Liver (tissue), 9 donors: ENCODE results near the gene TLE2. TPM values are rescaled to one million over a fixed set of nuclear protein-coding genes. Genes with fewer than 3 reads are reported as not detected.
"Not testable (repeated sequence)": the region's sequence is repeated elsewhere in the genome, so short reads cannot be mapped to it uniquely, and the experiment has no call there.

Source experiments
- DNase-seq: peaks from one replicate; pipeline ENCODE4 v3.0.0-alpha.2; 2017; ENCODE audit warnings: low spot score
- H3K27ac ChIP-seq, 2 donors: one replicate each; pipeline ENCODE4 v1.7.0; 2013; ENCODE audit warnings: inconsistent platforms in 2 of 2, low read length in 2 of 2, control low read depth in 1 of 2, low read depth in 1 of 2, mild to moderate bottlenecking in 1 of 2
- H3K27me3 ChIP-seq, 4 donors: one replicate each; pipeline versions ENCODE4 v1.6.1 to v1.7.0; 2013; ENCODE audit warnings: low read length in 3 of 4, inconsistent platforms in 1 of 4, mild to moderate bottlenecking in 1 of 4, moderate library complexity in 1 of 4; ENCODE audit not compliant: control insufficient read depth in 4 of 4, insufficient read depth in 4 of 4
- H3K36me3 ChIP-seq, 4 donors: one replicate each; pipeline versions ENCODE4 v1.6.1 to v1.7.0; 2013; ENCODE audit warnings: low read length in 3 of 4, mild to moderate bottlenecking in 3 of 4, low read depth in 1 of 4, moderate library complexity in 1 of 4; ENCODE audit not compliant: control insufficient read depth in 4 of 4, insufficient read depth in 3 of 4
- H3K4me1 ChIP-seq, 4 donors: one replicate each; pipeline versions ENCODE4 v1.6.1 to v1.7.0; 2013; ENCODE audit warnings: low read length in 3 of 4, mild to moderate bottlenecking in 3 of 4, moderate library complexity in 1 of 4; ENCODE audit not compliant: control insufficient read depth in 4 of 4, insufficient read depth in 4 of 4
- H3K4me3 ChIP-seq, 3 donors: one replicate each; pipeline versions ENCODE4 v1.6.1 to v1.7.0; 2013; ENCODE audit warnings: low read length in 3 of 3, control low read depth in 1 of 3, low read depth in 1 of 3, mild to moderate bottlenecking in 1 of 3
- H3K9ac ChIP-seq, 2 donors: one replicate each; pipeline ENCODE4 v1.7.0; 2013; ENCODE audit warnings: low read length in 2 of 2, mild to moderate bottlenecking in 2 of 2, moderate library complexity in 2 of 2, control low read depth in 1 of 2, low read depth in 1 of 2
- H3K9me3 ChIP-seq, 4 donors: one replicate each; pipeline versions ENCODE4 v1.6.1 to v1.7.0; 2013; ENCODE audit warnings: low read length in 3 of 4; ENCODE audit not compliant: control insufficient read depth in 4 of 4
- FOXA1 ChIP-seq: IDR thresholded peaks from 2 replicates; pipeline ENCODE4 v1.6.1; 2016; ENCODE audit warnings: antibody characterized with exemption
- HNF4A ChIP-seq, 2 donors: conservative IDR thresholded peaks; 2 replicates each; pipeline ENCODE4 v1.6.1; 2016; ENCODE audit warnings: antibody characterized with exemption in 2 of 2, mild to moderate bottlenecking in 2 of 2
- HNF4G ChIP-seq: IDR thresholded peaks from 2 replicates; pipeline ENCODE4 v1.6.1; 2016; ENCODE audit warnings: antibody characterized with exemption
- JUND ChIP-seq, 2 donors: IDR thresholded peaks; 2 replicates each; pipeline ENCODE4 v1.6.1; 2016; ENCODE audit warnings: antibody characterized with exemption in 2 of 2
- NR2F2 ChIP-seq: IDR thresholded peaks from 2 replicates; pipeline ENCODE4 v1.6.1; 2016; ENCODE audit warnings: antibody characterized with exemption
- RAD21 ChIP-seq, 2 donors: IDR thresholded peaks; 2 replicates each; pipeline ENCODE4 v1.6.1; 2016; ENCODE audit warnings: antibody characterized with exemption in 2 of 2, mild to moderate bottlenecking in 2 of 2
- RXRA ChIP-seq, 2 donors: IDR thresholded peaks; 2 replicates each; pipeline ENCODE4 v1.6.1; 2017 to 2018; ENCODE audit warnings: antibody characterized with exemption in 2 of 2, mild to moderate bottlenecking in 1 of 2
- TAF1 ChIP-seq: conservative IDR thresholded peaks from 2 replicates; pipeline ENCODE4 v1.6.1; 2016; ENCODE audit warnings: antibody characterized with exemption, mild to moderate bottlenecking
- YY1 ChIP-seq: IDR thresholded peaks from 2 replicates; pipeline ENCODE4 v1.6.1; 2016; ENCODE audit warnings: antibody characterized with exemption, mild to moderate bottlenecking
- WGBS: extraction: QIAGEN DNeasy Blood & Tissue Kit; methylation state at CpG from one replicate; pipeline ENCODE4 v1.1.7; 2013; 5-methylcytosine and 5-hydroxymethylcytosine counted together
- polyA plus RNA-seq, 2 donors: library from polyadenylated mRNA; stranded (reverse) in 1 of 2; unstranded in 1 of 2; fragments of 200-250 nt in 1 of 2; fragments of >200 nt in 1 of 2; fragmentation: Nextera tagmentation in 1 of 2; extraction: Ambion mirVana in 1 of 2; gene quantifications; one replicate each; pipeline versions ENCODE4 v1.2.1 to v1.2.3, GENCODE V29; 2013 to 2015
- total RNA-seq, 2 donors: library from RNA; depleted of rRNA; stranded (reverse); fragments of >200 nt; gene quantifications; one replicate each; pipeline ENCODE4 v1.2.3, GENCODE V29; 2014
- TF ChIP-seq, protein P1 (sequence below): IDR thresholded peaks from 2 replicates; pipeline ENCODE4 v1.6.1; 2016; ENCODE audit warnings: antibody characterized with exemption
- TF ChIP-seq, protein P2 (sequence below): fragments of 150-350 bp; IDR thresholded peaks from 2 replicates; pipeline ENCODE4 v1.5.1; 2017; ENCODE audit warnings: improper control_type of control experiment, low read depth, low read length; ENCODE audit not compliant: missing input control
- TF ChIP-seq, protein P3 (sequence below): IDR thresholded peaks from 2 replicates; pipeline ENCODE4 v1.6.1; 2016; ENCODE audit warnings: antibody characterized with exemption, mild to moderate bottlenecking
- TF ChIP-seq, protein P4 (sequence below): IDR thresholded peaks from 2 replicates; pipeline ENCODE4 v1.6.1; 2016; ENCODE audit warnings: antibody characterized with exemption
- donor health status: healthy.
- donor health status: healthy.
- donor health status: healthy.
- donor health status: healthy.
- donor health status: healthy.

The TLE2 gene
- total and polyA plus RNA-seq, 4 donors, result 3.6 to 9.3 (median 5.8) TPM

DNA sequence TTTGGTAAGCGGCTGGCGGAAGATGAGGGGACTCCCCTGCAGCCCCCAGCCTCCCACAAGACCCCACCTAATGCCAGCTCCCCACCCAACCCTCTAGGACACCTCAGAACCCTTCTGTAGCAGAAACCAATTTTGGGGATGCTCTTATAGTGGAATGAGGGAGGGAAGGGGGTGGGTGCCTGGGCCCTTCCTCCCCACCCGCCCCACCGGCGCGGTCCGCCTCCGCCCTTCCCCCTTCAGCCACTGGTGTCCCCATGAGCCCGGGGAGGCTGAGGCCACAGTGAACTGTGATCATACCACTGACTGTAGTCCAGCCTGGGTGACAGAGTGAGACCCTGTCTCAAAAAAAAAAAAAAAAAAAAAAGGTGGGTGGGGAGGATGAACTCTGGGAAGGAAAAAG, 35.5 kb downstream of the TLE2 start:
- Histone ChIP-seq H3K9me3 (no peaks in the 10 kb centered on the region), H3K4me3 (no peak overlapping the region), H3K27me3 (no peaks in the 10 kb centered on the region), H3K9ac (no peak overlapping the region), H3K4me1 (no peaks in the 10 kb centered on the region), H3K36me3 (peaks cover 0 to 4% (median under 1%) of the 10 kb centered on the region in 4 donors), H3K27ac (no peak overlapping the region)
- no peak for DNase-seq
- WGBS, result 68% methylated on average over 9 of the region's 9 CpGs
- TF ChIP-seq, protein P1, sequence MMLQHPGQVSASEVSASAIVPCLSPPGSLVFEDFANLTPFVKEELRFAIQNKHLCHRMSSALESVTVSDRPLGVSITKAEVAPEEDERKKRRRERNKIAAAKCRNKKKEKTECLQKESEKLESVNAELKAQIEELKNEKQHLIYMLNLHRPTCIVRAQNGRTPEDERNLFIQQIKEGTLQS, result no peak
- TF ChIP-seq JUND (IDR thresholded peaks at IDR 0.05), result no peak
- no peak for TF ChIP-seq HNF4A (conservative IDR thresholded peaks at IDR 0.05)
- TF ChIP-seq, protein P2, sequence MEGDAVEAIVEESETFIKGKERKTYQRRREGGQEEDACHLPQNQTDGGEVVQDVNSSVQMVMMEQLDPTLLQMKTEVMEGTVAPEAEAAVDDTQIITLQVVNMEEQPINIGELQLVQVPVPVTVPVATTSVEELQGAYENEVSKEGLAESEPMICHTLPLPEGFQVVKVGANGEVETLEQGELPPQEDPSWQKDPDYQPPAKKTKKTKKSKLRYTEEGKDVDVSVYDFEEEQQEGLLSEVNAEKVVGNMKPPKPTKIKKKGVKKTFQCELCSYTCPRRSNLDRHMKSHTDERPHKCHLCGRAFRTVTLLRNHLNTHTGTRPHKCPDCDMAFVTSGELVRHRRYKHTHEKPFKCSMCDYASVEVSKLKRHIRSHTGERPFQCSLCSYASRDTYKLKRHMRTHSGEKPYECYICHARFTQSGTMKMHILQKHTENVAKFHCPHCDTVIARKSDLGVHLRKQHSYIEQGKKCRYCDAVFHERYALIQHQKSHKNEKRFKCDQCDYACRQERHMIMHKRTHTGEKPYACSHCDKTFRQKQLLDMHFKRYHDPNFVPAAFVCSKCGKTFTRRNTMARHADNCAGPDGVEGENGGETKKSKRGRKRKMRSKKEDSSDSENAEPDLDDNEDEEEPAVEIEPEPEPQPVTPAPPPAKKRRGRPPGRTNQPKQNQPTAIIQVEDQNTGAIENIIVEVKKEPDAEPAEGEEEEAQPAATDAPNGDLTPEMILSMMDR, result no peak
- no peak for TF ChIP-seq NR2F2
- TF ChIP-seq, protein P3, sequence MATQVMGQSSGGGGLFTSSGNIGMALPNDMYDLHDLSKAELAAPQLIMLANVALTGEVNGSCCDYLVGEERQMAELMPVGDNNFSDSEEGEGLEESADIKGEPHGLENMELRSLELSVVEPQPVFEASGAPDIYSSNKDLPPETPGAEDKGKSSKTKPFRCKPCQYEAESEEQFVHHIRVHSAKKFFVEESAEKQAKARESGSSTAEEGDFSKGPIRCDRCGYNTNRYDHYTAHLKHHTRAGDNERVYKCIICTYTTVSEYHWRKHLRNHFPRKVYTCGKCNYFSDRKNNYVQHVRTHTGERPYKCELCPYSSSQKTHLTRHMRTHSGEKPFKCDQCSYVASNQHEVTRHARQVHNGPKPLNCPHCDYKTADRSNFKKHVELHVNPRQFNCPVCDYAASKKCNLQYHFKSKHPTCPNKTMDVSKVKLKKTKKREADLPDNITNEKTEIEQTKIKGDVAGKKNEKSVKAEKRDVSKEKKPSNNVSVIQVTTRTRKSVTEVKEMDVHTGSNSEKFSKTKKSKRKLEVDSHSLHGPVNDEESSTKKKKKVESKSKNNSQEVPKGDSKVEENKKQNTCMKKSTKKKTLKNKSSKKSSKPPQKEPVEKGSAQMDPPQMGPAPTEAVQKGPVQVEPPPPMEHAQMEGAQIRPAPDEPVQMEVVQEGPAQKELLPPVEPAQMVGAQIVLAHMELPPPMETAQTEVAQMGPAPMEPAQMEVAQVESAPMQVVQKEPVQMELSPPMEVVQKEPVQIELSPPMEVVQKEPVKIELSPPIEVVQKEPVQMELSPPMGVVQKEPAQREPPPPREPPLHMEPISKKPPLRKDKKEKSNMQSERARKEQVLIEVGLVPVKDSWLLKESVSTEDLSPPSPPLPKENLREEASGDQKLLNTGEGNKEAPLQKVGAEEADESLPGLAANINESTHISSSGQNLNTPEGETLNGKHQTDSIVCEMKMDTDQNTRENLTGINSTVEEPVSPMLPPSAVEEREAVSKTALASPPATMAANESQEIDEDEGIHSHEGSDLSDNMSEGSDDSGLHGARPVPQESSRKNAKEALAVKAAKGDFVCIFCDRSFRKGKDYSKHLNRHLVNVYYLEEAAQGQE, result no peak
- TF ChIP-seq RAD21 (IDR thresholded peaks at IDR 0.05), result no peak
- no peak for TF ChIP-seq FOXA1
- no peak for TF ChIP-seq HNF4G
- no peak for TF ChIP-seq TAF1
- TF ChIP-seq RXRA (IDR thresholded peaks at IDR 0.05), result no peak
- TF ChIP-seq, protein P4, sequence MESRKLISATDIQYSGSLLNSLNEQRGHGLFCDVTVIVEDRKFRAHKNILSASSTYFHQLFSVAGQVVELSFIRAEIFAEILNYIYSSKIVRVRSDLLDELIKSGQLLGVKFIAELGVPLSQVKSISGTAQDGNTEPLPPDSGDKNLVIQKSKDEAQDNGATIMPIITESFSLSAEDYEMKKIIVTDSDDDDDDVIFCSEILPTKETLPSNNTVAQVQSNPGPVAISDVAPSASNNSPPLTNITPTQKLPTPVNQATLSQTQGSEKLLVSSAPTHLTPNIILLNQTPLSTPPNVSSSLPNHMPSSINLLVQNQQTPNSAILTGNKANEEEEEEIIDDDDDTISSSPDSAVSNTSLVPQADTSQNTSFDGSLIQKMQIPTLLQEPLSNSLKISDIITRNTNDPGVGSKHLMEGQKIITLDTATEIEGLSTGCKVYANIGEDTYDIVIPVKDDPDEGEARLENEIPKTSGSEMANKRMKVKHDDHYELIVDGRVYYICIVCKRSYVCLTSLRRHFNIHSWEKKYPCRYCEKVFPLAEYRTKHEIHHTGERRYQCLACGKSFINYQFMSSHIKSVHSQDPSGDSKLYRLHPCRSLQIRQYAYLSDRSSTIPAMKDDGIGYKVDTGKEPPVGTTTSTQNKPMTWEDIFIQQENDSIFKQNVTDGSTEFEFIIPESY, result no peak
- no peak for TF ChIP-seq YY1

DNA sequence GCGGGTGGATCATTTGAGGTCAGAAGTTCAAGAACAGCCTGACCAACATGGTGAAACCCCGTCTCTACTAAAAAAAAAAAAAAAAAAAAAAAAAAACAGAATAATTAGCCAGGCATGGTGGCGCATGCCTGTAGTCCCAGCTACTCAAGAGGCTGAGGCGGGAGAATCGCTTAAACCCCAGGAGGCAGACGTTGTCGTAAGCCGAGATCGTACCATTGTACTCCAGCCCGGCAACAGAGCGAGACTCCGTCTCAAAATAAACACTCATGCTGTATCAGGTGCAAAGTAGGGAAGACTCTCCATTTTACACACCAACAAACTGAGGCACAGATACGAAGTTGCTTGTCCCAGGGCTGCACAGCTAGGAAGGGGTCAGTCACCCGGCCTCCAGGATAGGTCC, 36.1 kb downstream of the TLE2 start:
- WGBS, result 84% methylated on average over 14 of the region's 14 CpGs

DNA sequence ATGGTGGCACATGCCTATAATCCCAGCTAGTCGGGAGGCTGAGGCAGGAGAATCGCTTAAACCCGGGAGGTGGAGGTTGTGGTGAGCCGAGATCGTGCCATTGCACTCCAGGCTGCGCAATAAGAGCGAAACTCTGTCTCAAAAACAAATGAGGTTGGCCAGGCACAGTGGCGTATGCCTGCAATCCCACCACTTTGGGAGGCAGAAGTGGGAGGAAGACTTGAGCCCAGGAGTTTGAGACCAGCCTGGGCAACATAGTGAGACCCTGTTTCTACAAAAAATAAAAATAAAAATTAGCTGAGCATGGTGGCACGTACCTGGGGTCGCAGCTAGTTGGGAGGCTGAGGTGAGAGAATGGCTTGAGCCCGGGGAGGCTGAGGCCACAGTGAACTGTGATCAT, 36.7 kb downstream of the TLE2 start:
- H3K9me3 ChIP-seq, H3K9ac ChIP-seq, H3K27ac ChIP-seq, H3K4me1 ChIP-seq, H3K27me3 ChIP-seq, H3K4me3 ChIP-seq, H3K36me3 ChIP-seq, DNase-seq: not testable (repeated sequence)
- WGBS, result 92% methylated on average over 11 of the region's 11 CpGs

More for the DNA sequence above, 36.1 kb downstream of the TLE2 start:
- TF ChIP-seq YY1, result no peak
- TF ChIP-seq, protein P4, result no peak
- Histone ChIP-seq H3K27ac (no peak overlapping the region), H3K4me3 (no peak overlapping the region), H3K9ac (no peak overlapping the region), H3K27me3 (no peaks in the 10 kb centered on the region), H3K9me3 (no peaks in the 10 kb centered on the region), H3K36me3 (peaks cover 0 to 3% (median under 1%) of the 10 kb centered on the region in 4 donors), H3K4me1 (no peaks in the 10 kb centered on the region)
- no peak for DNase-seq
